ENCODE measurements around the gene ATP5MG.

The ATP5MG gene

DNA sequence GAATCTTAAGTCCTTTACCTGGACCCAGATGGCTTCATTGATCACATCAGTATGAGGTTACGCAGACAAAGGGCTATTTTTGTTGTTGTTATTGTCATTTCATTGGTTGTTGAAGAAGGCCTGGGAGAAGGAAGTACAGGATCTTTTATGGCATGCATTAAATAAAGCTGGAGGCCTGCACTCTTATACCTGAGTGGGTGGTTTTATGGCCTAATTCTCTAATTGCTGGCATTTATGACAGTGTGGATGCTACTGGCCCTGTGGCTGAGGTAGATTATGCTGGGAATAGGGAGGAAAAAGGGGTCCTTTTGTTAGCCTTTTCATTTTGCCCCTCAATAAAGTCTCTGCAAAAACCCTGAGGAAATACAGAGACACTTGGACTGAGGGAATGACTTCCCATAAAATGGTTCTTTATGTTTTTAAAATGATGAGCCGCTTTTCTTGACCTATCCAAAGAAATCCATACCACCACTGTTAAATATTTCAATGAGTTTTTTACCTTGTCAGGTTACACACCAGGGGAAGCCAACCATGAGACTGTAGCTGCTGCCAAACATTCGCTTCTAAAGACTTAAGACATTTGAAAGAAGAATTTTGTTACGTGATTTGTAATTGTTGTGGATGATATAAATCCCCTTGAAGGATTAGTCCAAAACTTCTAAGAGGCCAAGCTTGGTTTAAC is 41.6 kb downstream of the ATP5MG start:
- DNase-seq = no peak

DNA sequence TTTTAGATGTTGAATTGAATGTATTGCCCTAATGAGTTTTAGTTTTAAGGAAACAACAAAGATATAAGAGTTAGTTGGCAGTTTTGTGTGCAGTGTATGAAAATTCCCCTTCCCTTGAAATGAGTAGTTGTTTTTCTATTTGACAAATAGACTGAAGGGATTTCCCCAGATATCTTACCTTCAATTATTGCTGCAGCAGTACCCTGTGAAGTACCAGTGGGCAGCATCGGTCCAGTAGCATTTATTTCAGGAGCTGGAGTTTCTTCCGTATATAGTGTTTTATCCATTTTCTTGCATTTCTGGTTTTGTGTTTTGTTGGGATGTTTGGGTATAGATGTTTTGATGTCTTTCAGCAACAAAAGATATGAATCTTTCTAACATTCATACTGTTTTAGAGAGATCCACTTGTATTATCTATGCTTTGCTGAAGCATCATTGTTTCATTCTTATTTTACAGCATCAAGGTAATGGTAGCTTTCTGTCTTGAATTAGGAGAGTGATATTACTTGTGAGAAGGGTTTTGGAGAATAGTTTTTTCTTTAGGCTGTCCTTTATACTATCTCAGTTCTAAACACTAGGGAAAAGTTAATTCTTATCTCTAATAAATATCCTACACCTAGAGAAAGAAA is 42.3 kb downstream of the ATP5MG start:
- DNase-seq = no peak

- no peak for DNase-seq
These were observed 46.0 kb downstream of the ATP5MG start for GRCh38 chr11:118447423-118447822.

GRCh38 chr11:118448294-118448693 is 46.9 kb downstream of the ATP5MG start:
- DNase-seq = no peak

GRCh38 chr11:118449316-118449918 is 48.0 kb downstream of the ATP5MG start:
- DNase-seq = no peak

- no peak for DNase-seq
These were observed 49.0 kb downstream of the ATP5MG start for GRCh38 chr11:118450451-118450850.
